Natural killer cell (primary cell): Measurements from ENCODE around the gene TNFAIP8L3. TPM values are rescaled to one million over a fixed set of nuclear protein-coding genes. Genes with fewer than 3 reads are reported as not detected.

Experiments
- ATAC-seq, 3 donors: fragments of 150-1000 bp in 2 of 3; fragments of 200-7000 bp in 1 of 3; cut with Tn5 transposase; 1 replicate in 1 of 3; 2 replicates in 2 of 3; pipeline ENCODE4 v1.10.0; 2021; ENCODE audit warnings: mild to moderate bottlenecking in 2 of 3, moderate library complexity in 2 of 3
- DNase-seq, 2 donors: peaks; one replicate each; pipeline versions ENCODE4 v3.0.0 to v3.0.0-alpha.2; 2013 to 2021; ENCODE audit warnings: mixed read lengths in 1 of 2
- H3K27ac ChIP-seq: one replicate; pipeline ENCODE4 v1.5.1; 2013; ENCODE audit warnings: mild to moderate bottlenecking, low read length
- H3K27me3 ChIP-seq: one replicate; pipeline ENCODE4 v1.6.1; 2013; ENCODE audit warnings: low read length; ENCODE audit not compliant: control insufficient read depth, insufficient read depth
- H3K36me3 ChIP-seq: one replicate; pipeline ENCODE4 v1.6.1; 2013; ENCODE audit warnings: low read length; ENCODE audit not compliant: control insufficient read depth, insufficient read depth
- H3K4me1 ChIP-seq: one replicate; pipeline ENCODE4 v1.6.1; 2013; ENCODE audit warnings: low read length; ENCODE audit not compliant: control insufficient read depth, insufficient read depth
- H3K4me3 ChIP-seq: one replicate; pipeline ENCODE4 v1.5.1; 2013; ENCODE audit warnings: low read length
- H3K9me3 ChIP-seq: one replicate; pipeline ENCODE4 v1.6.1; 2013; ENCODE audit warnings: low read length; ENCODE audit not compliant: control insufficient read depth, insufficient read depth
- H3K27ac Mint-ChIP-seq, 2 donors: one replicate each; pipeline ENCODE4 v1.8.0; 2022; ENCODE audit warnings: mild to moderate bottlenecking in 2 of 2, mixed read lengths in 2 of 2, moderate library complexity in 1 of 2
- H3K27me3 Mint-ChIP-seq, 2 donors: one replicate each; pipeline ENCODE4 v1.8.0; 2022; ENCODE audit warnings: low read depth in 2 of 2, mixed read lengths in 2 of 2
- H3K36me3 Mint-ChIP-seq: one replicate; pipeline ENCODE4 v1.8.0; 2022; ENCODE audit warnings: mixed read lengths
- H3K4me1 Mint-ChIP-seq, 2 donors: one replicate each; pipeline ENCODE4 v1.8.0; 2022; ENCODE audit warnings: mixed read lengths in 2 of 2
- H3K4me3 Mint-ChIP-seq: one replicate; pipeline ENCODE4 v1.8.0; 2022; ENCODE audit warnings: mild to moderate bottlenecking, moderate library complexity, mixed read lengths
- H3K9me3 Mint-ChIP-seq, 2 donors: one replicate each; pipeline ENCODE4 v1.8.0; 2022; ENCODE audit warnings: mixed read lengths in 2 of 2
- CTCF ChIP-seq: fragments of 200-600 bp; IDR thresholded peaks from one replicate; pipeline ENCODE4 v1.8.0; 2022; ENCODE audit warnings: antibody characterized with exemption
- whole genome bisulfite sequencing: methylation state at CpG from one replicate; pipeline ENCODE4 v1.1.7; 2013; ENCODE audit warnings: missing lambda C conversion rate; ENCODE audit not compliant: insufficient coverage; 5-methylcytosine and 5-hydroxymethylcytosine counted together
- intact Hi-C: fragments of 100-400 bp; cut with micrococcal nuclease; formaldehyde crosslinking; loops from one replicate; pipeline ENCODE4 v1.14.2; 2022
- total RNA-seq, 4 donors: library from RNA; stranded (reverse); fragments of 120-200 nt in 1 of 4; gene quantifications; one replicate each; pipeline versions ENCODE4 v1.2.3 to v1.2.4, GENCODE V29; 2013 to 2022

TNFAIP8L3 gene
- total RNA-seq, 3 donors from 2014 or later (not counting 1 experiment from before 2014, with no cell fraction given): not detected

- Mint-ChIP-seq H3K9me3 (no peaks in the 10 kb centered on the region), H3K27me3 (peaks cover 16 to 44% of the 10 kb centered on the region in 2 donors), H3K4me3 (no peak overlapping the region), H3K4me1 (no peaks in the 10 kb centered on the region), H3K27ac (no peak overlapping the region), H3K36me3 (no peaks in the 10 kb centered on the region)
- no peak for ATAC-seq
- no peak overlapping the region for H3K4me3 ChIP-seq
- H3K36me3 ChIP-seq: no peaks in the 10 kb centered on the region
- H3K9me3 ChIP-seq: no peaks in the 10 kb centered on the region
- TF ChIP-seq CTCF: no peak
- DNase-seq: no peak
- H3K27me3 ChIP-seq: no peaks in the 10 kb centered on the region
- no peaks in the 10 kb centered on the region for H3K4me1 ChIP-seq
- intact Hi-C loops: no loop called here
- WGBS: 95% methylated on average over 1 of the region's 1 CpG
- H3K27ac ChIP-seq: no peak overlapping the region
Observed at GRCh38 chr15:51053571-51053970, 41.1 kb downstream of the TNFAIP8L3 start.

GRCh38 chr15:51051776-51052175, 42.9 kb downstream of the TNFAIP8L3 start:
- intact Hi-C loops: no loop called here

GRCh38 chr15:51049081-51049480, 45.6 kb downstream of the TNFAIP8L3 start:
- Histone ChIP-seq H3K27me3 (no peaks in the 10 kb centered on the region), H3K9me3 (no peaks in the 10 kb centered on the region), H3K4me3 (no peak overlapping the region), H3K4me1 (no peaks in the 10 kb centered on the region), H3K36me3 (no peaks in the 10 kb centered on the region), H3K27ac (no peak overlapping the region)
- Mint-ChIP-seq H3K27ac (no peak overlapping the region), H3K4me1 (no peaks in the 10 kb centered on the region), H3K4me3 (no peak overlapping the region), H3K9me3 (no peaks in the 10 kb centered on the region), H3K27me3 (peaks cover 17 to 31% of the 10 kb centered on the region in 2 donors), H3K36me3 (no peaks in the 10 kb centered on the region)
- no peak for TF ChIP-seq CTCF
- WGBS: 71% methylated on average over 2 of the region's 2 CpGs
- no peak for DNase-seq
- no peak for ATAC-seq
- intact Hi-C loops: no loop called here

More at GRCh38 chr15:51051776-51052175, 42.9 kb downstream of the TNFAIP8L3 start:
- WGBS: 72% methylated on average over 3 of the region's 3 CpGs
- H3K27ac Mint-ChIP-seq: no peak overlapping the region
- Histone ChIP-seq H3K27ac (no peak overlapping the region), H3K4me3 (no peak overlapping the region), H3K27me3 (no peaks in the 10 kb centered on the region), H3K4me1 (no peaks in the 10 kb centered on the region), H3K36me3 (no peaks in the 10 kb centered on the region), H3K9me3 (no peaks in the 10 kb centered on the region)
- H3K9me3 Mint-ChIP-seq: no peaks in the 10 kb centered on the region
- no peak overlapping the region for H3K4me3 Mint-ChIP-seq
- DNase-seq (no peak), ATAC-seq (no peak)
- peaks cover 19 to 49% of the 10 kb centered on the region in 2 donors for H3K27me3 Mint-ChIP-seq
- no peak for TF ChIP-seq CTCF
- no peaks in the 10 kb centered on the region for H3K36me3 Mint-ChIP-seq
- H3K4me1 Mint-ChIP-seq: no peaks in the 10 kb centered on the region

GRCh38 chr15:51048308-51048707, 46.4 kb downstream of the TNFAIP8L3 start:
- no peaks in the 10 kb centered on the region for H3K9me3 Mint-ChIP-seq
- H3K27ac ChIP-seq: no peak overlapping the region
- H3K4me3 Mint-ChIP-seq: no peak overlapping the region
- H3K4me1 ChIP-seq: no peaks in the 10 kb centered on the region
- no peak overlapping the region for H3K27ac Mint-ChIP-seq
- ATAC-seq: no peak
- peaks cover 17 to 31% of the 10 kb centered on the region in 2 donors for H3K27me3 Mint-ChIP-seq
- H3K4me1 Mint-ChIP-seq: no peaks in the 10 kb centered on the region
- TF ChIP-seq CTCF: no peak
- H3K9me3 ChIP-seq: no peaks in the 10 kb centered on the region
- intact Hi-C loops: no loop called here
- no peak for DNase-seq
- no peaks in the 10 kb centered on the region for H3K36me3 Mint-ChIP-seq
- no peaks in the 10 kb centered on the region for H3K27me3 ChIP-seq
- no peak overlapping the region for H3K4me3 ChIP-seq
- H3K36me3 ChIP-seq: no peaks in the 10 kb centered on the region
